Adipocyte (in vitro differentiated cells): ENCODE measurements around the gene IL11.
"Not testable (repeated sequence)": the region's sequence is repeated elsewhere in the genome, so short reads cannot be mapped to it uniquely, and the experiment has no call there.

ENCODE experiments used
- DNase-seq: peaks from one replicate; pipeline ENCODE4 v3.0.0-alpha.2; 2015; ENCODE audit warnings: low read depth
- H3K27me3 ChIP-seq: replicated peaks from 2 replicates; pipeline ENCODE4 v1.7.0; 2013; ENCODE audit warnings: mild to moderate bottlenecking, low read length, moderate library complexity; ENCODE audit not compliant: control insufficient read depth, insufficient read depth
- H3K36me3 ChIP-seq: 2 replicates; pipeline ENCODE4 v1.7.0; 2013; ENCODE audit warnings: low read length, mild to moderate bottlenecking, moderate library complexity; ENCODE audit not compliant: control insufficient read depth, insufficient read depth, severe bottlenecking
- H3K4me1 ChIP-seq: 2 replicates; pipeline ENCODE4 v1.7.0; 2013; ENCODE audit warnings: mild to moderate bottlenecking, low read length, moderate library complexity; ENCODE audit not compliant: control insufficient read depth, insufficient read depth
- H3K4me3 ChIP-seq: 2 replicates; pipeline ENCODE4 v1.7.0; 2013; ENCODE audit warnings: mild to moderate bottlenecking, low read length, moderate library complexity
- H3K9ac ChIP-seq: 2 replicates; pipeline ENCODE4 v1.7.0; 2013; ENCODE audit warnings: mild to moderate bottlenecking, low read length, moderate library complexity
- H3K9me3 ChIP-seq: 2 replicates; pipeline ENCODE4 v1.7.0; 2013; ENCODE audit warnings: mild to moderate bottlenecking, low read length, moderate library complexity; ENCODE audit not compliant: control insufficient read depth

The IL11 gene

DNA sequence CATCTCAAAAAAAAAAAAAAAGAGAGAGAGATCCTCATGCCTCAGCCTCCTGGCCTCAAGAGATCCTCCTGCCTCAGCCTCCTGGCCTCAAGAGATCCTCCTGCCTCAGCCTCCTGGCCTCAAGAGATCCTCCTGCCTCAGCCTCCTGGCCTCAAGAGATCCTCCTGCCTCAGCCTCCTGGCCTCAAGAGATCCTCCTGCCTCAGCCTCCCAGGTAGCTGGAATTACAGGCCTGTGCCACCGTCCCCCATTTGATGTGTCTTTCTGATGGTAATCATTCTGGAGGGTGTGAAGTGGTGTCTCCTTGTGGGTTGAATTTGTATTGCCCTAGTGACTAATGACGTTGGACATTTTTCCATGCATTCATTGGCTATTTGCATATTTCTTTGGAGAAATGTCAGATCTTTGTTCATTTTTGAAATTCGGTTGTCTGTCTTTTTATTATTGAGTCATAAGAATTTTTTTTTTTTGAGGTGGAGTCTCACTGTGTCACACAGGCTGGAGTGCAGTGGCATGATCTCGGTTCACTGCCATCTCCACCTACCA lies 41.4 kb downstream of the IL11 start:
- not testable (repeated sequence) for DNase-seq

DNA sequence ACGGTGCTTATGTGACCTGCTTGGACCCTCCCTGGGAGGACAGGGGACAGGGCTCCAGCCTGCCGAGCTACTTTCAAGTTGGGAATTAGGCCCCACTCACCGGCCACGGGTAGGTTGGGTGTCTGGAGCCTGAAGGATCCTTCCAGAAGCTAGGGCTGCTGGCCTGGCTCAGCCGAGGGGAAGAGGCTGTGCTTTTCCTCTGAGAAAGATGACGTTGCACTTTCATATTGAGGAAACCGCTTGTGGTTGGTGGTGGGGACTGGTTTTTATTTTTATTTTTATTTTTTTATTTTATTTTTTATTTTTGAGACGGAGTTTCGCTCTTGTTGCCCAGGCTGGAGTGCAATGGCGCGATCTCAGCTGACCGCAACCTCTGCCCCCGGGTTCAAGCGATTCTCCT lies 45.1 kb downstream of the IL11 start, which contains the start of gene TMEM150B:
Gene TMEM150B (minus strand): TSS at position 170 of the 400 bp plus-strand sequence. CDS start 4,305 bp downstream, outside the sequence.
- peaks cover 11% of the 10 kb centered on the region for H3K27me3 ChIP-seq
- no peaks in the 10 kb centered on the region for H3K9me3 ChIP-seq
- no peaks in the 10 kb centered on the region for H3K36me3 ChIP-seq
- H3K4me3 ChIP-seq: no peak within 1 kb of the TSS
- peaks cover 6% of the 10 kb centered on the region for H3K4me1 ChIP-seq
- DNase-seq: no peak
- H3K9ac ChIP-seq: no peak within 1 kb of the TSS

More for the DNA sequence above, 41.4 kb downstream of the IL11 start:
- H3K27me3 ChIP-seq, H3K9me3 ChIP-seq, H3K9ac ChIP-seq, H3K36me3 ChIP-seq, H3K4me3 ChIP-seq, H3K4me1 ChIP-seq: not testable (repeated sequence)

DNA sequence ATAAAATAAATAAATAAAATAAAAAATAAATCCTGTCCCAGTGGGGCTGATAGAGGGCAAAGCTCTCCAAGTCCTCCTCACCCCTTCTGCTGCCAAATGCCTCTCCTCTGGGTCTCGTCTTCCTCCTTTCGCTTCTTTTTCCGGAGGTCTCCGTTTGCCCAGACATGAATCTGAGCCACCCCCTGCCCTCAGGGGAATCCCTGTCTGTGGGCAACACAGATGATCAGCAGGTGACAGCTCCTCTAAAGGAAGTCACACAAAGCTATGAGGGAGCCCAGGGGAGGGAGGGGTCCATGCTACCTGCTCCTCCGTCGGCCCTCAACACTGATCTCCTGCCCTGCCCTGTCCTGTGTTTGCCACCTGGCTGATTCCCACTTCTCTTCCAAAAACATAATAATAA lies 45.6 kb downstream of the IL11 start:
- DNase-seq: no peak
- H3K4me1 ChIP-seq: peaks cover 8% of the 10 kb centered on the region
- H3K9ac ChIP-seq: no peak overlapping the region
- no peak overlapping the region for H3K4me3 ChIP-seq
- peaks cover 15% of the 10 kb centered on the region for H3K27me3 ChIP-seq
- no peaks in the 10 kb centered on the region for H3K36me3 ChIP-seq
- H3K9me3 ChIP-seq: no peaks in the 10 kb centered on the region

DNA sequence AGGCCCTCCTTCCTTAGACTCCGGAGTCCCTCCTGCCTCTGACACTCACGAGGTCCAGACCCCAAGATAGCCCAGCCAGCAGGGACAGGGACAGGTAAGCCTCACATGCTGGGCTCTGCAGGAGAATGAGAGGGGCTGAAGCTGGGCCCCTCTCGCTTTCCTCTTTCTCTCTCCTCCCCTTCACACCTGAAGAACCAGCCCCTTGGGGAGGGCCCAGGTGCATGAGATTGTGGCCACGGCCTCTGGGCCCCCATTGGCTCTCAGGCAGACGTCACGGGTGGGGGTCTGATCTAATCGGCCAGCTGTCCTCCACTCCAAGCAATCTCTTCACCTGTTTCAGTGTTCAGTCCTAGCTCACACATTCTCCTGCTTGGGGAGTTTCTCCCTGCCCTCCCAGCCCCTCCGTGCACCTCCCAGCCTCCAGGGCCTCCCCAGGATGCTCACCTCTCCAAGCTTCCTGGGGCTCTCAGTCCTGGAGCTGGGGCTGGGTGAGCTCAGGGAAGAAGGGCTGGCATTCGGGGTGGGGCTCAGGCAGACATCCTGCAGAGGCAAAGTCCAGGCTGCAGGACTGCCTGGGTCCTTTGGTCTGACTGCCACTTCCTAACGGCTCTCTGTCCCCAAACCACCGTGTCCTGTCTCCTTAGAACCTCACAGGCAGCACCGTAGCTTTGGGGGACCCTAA lies 47.9 kb downstream of the IL11 start:
- no peaks in the 10 kb centered on the region for H3K36me3 ChIP-seq
- H3K27me3 ChIP-seq: peaks cover 15% of the 10 kb centered on the region
- no peak overlapping the region for H3K9ac ChIP-seq
- H3K9me3 ChIP-seq: no peaks in the 10 kb centered on the region
- peaks cover 4% of the 10 kb centered on the region for H3K4me1 ChIP-seq
- DNase-seq: no peak
- no peak overlapping the region for H3K4me3 ChIP-seq

DNA sequence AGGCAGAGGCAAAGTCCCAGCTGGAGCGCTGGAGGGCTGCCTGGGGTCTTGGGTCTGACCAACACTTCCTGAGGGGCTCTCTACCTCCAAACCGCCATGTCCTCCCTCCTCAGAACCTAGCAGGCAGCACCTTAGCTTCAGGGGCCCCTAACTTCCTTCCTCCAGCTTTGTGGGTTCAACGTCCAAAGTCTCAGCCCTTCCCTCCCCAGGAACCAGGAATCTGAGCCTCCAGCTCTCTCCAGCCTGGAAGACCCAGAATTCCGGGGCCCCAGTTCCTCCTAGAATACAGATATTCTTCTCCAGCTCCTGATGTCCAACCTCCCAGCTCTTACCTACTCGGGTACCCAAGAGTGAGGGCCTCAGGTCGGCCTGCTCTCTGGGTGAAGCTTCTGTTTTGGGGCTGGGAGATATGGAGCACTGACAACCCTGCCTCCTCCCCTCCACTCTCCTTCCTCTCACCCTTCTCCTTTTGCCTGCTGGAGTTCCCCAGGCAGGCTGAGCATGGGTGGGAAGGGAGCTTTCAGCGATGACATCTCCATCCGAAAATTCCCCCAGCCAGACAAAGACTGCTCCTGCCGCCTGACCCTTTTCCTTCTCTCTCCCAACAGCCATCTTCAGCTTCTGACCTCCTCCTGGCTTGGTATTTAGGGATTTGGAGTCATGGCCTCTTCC lies 48.7 kb downstream of the IL11 start:
- no peak overlapping the region for H3K9ac ChIP-seq
- DNase-seq: no peak
- H3K9me3 ChIP-seq: no peaks in the 10 kb centered on the region
- H3K27me3 ChIP-seq: peaks cover 15% of the 10 kb centered on the region
- no peaks in the 10 kb centered on the region for H3K36me3 ChIP-seq
- peaks cover 4% of the 10 kb centered on the region for H3K4me1 ChIP-seq
- H3K4me3 ChIP-seq: no peak overlapping the region

DNA sequence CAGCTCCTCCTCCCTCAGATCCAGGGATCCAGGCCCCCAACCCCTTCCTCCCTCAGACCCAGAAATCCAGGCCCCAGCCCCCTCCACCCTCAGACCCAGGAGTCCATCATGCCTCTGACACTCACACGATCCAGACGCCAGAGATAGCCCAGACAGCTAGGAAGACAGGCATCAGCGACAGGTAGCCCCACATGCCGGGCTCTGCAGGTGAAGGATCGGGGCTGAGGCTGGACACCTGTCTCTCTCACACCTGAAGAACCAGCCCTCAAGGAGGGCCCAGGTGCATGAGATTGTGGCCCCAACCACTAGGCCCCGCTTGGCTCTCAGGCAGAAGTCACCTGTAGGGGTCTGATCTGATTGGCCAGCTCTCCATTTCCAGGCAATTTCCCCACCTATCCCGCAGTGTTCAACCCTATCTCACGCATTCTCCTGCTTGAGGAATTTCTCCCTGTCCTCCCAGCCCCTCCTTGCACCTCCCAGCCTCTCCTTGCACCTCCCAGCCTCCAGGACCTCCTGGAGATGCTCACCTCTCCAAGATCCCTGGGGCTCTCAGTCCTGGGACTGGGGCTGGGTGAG lies 49.3 kb downstream of the IL11 start:
- H3K36me3 ChIP-seq: no peaks in the 10 kb centered on the region
- DNase-seq: no peak
- H3K9ac ChIP-seq: no peak overlapping the region
- no peak overlapping the region for H3K4me3 ChIP-seq
- peaks cover 2% of the 10 kb centered on the region for H3K9me3 ChIP-seq
- peaks cover 15% of the 10 kb centered on the region for H3K27me3 ChIP-seq
- peaks cover 4% of the 10 kb centered on the region for H3K4me1 ChIP-seq

DNA sequence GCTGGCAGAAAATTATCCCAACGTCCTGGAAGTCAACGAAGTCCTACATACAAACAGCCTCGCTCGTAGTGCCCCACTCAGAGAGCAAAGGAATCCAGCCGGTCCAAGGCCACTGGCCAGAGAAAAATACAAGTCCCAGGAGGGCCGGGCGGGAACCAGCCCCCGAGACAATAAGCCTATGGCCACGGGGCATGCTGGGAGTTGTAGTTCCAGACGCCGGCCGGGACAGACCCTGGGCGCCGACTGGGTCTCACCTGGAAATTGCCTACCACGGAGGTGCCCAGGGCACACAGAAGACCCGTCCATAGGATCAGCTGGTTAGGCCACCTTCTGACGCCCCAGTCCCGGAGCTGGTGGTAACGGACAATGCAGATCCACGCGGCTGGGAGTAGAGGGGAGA lies 50.5 kb downstream of the IL11 start:
- H3K9ac ChIP-seq: no peak overlapping the region
- peak; percentile 65 for DNase-seq
- peaks cover 15% of the 10 kb centered on the region for H3K27me3 ChIP-seq
- H3K36me3 ChIP-seq: no peaks in the 10 kb centered on the region
- H3K9me3 ChIP-seq: peaks cover 2% of the 10 kb centered on the region
- no peak overlapping the region for H3K4me3 ChIP-seq
- H3K4me1 ChIP-seq: peaks cover 4% of the 10 kb centered on the region

DNA sequence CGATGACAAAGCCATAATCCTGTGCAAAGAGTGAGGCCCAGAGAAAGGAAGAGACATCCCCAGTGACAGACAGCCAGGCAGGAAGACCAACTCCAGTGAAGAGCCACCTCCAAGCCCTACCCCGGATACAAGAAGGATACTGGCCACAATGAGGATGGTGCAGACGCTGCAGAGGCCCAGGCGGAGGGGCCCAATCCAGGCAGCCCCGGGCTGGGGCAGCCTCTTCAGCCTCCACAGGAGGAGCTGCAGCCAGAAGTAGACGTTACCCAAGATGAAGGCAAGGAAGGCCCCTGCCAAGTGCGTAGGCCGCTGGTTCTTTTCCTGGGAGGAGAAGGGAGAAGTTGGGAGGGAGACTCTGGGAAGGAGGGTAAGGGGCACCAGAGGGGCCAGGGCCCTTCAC lies 53.6 kb downstream of the IL11 start:
- Histone ChIP-seq H3K27me3 (peaks cover 7% of the 10 kb centered on the region), H3K9me3 (peaks cover 2% of the 10 kb centered on the region), H3K9ac (no peak overlapping the region), H3K36me3 (no peaks in the 10 kb centered on the region), H3K4me1 (peaks cover 4% of the 10 kb centered on the region), H3K4me3 (no peak overlapping the region)
- no peak for DNase-seq

DNA sequence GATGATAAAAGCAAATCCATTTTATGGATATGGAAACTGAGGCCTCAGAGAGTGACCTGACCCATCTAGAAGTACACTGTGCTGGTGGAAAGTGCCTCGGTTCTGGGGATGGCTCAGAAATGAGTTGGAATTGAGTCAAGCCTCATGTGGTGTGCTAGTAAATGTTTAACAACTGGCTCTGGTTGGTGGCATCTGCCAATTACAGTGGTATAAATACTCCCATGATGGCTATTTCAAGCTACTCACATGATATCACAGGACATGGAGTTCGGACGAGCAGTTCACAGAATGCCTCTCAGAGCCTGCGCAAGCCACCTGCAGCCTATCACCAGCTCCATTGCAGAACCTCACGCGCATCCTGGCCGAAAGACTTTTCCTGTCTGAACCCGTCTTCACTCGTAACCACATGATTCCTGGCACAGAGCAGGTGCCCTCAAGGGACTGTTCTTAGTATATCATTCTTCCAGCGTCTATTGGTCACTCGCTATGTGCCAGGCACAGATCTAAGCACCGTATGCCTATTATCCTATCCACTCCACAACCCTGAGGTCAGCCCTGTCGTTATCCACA lies 54.2 kb downstream of the IL11 start:
- DNase-seq: no peak
- Histone ChIP-seq H3K9ac (no peak overlapping the region), H3K4me3 (no peak overlapping the region), H3K9me3 (peaks cover 2% of the 10 kb centered on the region), H3K36me3 (no peaks in the 10 kb centered on the region), H3K4me1 (peaks cover 4% of the 10 kb centered on the region), H3K27me3 (peaks cover 7% of the 10 kb centered on the region)

DNA sequence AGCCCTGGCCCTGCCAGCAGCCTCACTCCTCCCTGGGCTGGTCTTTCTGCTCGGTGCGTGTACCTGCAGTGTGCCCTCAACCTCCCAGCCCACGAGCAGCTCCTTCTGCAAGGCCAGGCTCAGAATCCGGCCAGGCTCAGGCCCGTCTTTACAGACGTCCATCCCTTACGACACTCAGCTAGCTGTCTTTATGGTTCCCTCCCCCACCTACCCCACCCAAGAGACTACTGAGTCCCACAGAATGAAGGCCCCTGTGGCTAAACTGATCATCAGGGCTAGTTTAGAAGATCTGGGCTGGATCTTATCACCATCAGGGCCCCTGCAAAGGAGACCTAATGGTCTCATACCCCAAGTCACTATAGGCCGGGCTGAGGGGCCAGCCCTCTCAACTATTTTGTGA lies 55.9 kb downstream of the IL11 start:
- Histone ChIP-seq H3K36me3 (no peaks in the 10 kb centered on the region), H3K4me3 (no peak overlapping the region), H3K4me1 (no peaks in the 10 kb centered on the region), H3K9me3 (peaks cover 3% of the 10 kb centered on the region), H3K27me3 (no peaks in the 10 kb centered on the region), H3K9ac (no peak overlapping the region)
- DNase-seq: no peak
